HL-60/S4 treated with retinoic acid at 250 ng/mL for 4 days and 3 days (cell line): ENCODE measurements around the gene GHRHR.

ENCODE experiments used
- in situ Hi-C: fragments of 300-500 bp; cut with MboI; formaldehyde crosslinking; loops from 2 replicates; pipeline ENCODE4 v1.7.0; 2022; ENCODE audit warnings: low sequenced_read_pairs

GHRHR gene

DNA sequence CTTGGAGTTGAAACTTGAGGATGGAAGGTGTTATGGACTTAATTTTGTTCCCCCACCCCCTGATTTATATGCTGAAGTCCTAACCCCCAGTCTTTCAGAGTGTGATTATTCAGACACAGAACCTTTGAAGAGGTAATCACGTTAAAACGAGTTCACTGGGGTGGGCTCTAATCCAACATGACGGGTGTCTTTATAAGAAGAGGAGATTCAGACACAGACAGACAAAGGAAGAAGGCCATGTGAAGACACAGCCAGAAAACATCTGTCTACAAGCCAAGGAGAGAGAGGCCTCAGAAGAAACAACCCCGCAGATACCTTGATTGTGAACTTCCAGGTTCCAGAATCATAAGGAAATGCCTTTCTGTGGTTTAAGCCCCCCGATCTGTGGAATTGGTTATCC is 37.0 kb downstream of the GHRHR start:
- in situ Hi-C loops, result no loop called here

DNA sequence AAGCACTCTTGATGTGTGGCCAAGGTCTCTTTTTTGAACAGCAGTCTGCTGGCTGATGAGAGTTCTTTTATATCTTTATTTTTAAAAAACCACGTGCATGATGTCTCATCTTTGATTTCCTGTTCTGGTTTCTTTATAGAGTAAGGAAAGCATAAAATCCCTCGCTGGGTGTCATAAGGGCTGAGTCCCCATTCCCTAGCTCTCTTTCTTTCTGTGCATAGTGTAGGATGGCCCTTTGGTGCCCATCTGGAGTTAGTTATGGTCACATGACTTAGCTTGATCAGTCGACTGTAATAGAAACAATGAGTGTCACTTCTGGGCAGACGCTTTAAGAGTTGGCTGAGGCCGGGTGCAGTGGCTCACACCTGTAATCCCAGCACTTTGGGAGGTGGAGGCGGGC is 38.5 kb downstream of the GHRHR start:
- in situ Hi-C loops, result no loop called here

DNA sequence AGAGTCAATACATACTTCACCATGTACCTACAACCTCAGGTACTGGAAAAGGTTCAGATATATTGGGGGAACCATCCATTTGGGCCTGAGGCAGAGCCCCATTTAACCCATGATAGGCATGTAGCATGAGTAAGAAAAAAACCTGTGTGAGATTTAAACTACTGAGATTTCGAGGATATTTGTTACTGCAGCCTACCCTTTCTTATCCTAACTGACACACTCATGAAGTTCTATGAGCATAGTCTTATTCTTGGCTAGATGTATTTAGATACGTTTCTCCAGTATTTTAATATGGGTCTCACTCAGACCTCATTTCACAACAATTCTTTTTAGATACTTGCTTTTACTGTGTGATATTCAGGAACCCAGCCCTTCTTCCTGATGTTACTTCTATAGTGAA is 39.3 kb downstream of the GHRHR start:
- in situ Hi-C loops, result no loop called here

- in situ Hi-C loops, result no loop called here
Observed at GRCh38 chr7:31003721-31004120, 40.0 kb downstream of the GHRHR start.

DNA sequence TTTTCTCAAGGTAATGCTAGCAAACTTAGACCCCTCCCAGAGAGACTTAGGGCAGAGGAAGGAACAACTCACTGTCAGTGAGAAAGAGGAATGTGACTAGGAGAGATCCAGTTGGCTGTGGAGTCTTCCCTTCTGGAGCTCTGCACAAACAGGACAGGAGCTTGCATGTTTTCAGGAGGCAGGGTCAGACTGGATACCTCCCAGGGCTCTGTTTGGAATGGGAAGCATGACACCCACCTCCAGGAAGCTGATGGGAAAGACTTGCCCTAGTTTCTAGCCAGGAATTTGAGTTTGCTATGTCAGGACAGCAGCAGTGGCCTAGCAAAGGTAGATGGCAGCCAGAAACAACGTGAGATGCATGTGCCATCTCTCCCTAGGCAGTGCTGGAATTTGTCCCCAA is 40.6 kb downstream of the GHRHR start:
- in situ Hi-C loops, result no loop called here

- in situ Hi-C loops, result no loop called here
Observed at GRCh38 chr7:31006857-31007256, 43.1 kb downstream of the GHRHR start.

DNA sequence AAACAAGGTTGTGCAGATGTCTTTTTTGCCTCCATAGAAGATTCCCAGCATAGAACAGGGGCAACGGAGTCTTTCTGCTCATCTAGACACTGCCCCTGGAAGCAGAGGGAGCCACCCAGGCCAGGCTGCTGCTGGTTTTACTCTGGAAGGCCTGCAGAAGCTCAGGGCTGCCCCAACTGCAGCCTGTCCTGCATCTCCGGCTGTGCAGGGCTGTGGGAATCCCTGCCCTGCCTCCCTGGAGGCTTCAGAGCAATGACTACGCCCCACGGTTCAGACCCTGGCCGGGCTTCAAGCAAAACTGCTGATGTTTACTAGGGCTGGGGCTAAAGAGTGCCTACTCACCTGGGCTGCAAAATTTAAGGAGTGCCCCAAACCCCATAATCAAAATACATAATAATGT is 43.9 kb downstream of the GHRHR start:
- in situ Hi-C loops, result no loop called here

GRCh38 chr7:31014826-31015225 is 51.1 kb downstream of the GHRHR start:
- in situ Hi-C loops, result no loop called here

DNA sequence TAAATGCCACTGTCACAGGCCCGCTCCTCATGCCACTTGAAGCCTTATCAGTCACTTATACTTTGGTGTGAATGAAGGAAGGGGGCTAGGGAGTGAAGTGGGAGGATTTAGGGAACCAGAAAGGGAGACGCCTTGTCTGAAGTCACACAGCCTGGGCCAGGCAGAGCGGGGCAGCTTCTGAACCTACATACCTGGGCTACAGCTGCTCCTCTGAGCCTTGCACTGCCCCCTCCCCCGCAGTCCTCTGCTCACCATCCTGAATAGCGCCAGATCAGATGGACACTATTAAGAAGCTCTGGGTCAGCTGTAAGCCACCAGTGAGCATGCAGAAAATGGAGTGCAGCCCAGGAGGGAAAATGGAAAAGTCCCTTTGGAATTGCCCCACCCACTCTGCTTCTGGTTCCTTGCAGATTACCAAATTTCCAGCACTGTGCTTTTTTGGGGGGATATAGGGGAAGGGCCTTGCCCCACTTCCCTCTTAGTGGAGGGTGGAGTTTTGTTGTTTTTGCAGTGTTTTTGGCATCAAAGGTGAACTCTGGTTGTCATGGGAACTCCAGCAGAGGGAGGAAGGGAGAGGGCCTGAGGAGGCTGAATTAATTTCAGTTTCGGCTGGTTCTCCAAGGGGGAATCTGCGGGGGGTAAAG is 53.4 kb downstream of the GHRHR start:
- in situ Hi-C loops, result no loop called here

DNA sequence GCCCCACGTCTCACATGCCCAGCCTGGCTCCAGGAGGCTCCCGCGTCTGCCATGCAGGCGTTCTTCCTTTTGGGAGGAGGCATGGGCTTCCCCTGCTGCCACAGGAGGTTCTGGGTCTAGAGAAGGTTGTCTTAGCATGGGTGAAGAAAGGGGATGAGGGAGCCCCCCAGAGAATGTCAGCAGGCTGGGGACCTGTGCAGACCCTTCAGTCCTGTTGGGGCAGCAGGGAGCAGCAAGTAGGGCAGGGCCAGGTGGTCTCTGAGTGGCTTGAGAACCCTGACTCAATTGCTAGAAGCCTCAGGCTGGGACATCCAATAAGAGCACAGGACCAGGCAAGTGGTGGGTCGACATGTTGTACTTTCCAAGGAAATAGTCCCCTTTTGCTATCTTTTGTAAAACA is 54.0 kb downstream of the GHRHR start:
- in situ Hi-C loops, result no loop called here

DNA sequence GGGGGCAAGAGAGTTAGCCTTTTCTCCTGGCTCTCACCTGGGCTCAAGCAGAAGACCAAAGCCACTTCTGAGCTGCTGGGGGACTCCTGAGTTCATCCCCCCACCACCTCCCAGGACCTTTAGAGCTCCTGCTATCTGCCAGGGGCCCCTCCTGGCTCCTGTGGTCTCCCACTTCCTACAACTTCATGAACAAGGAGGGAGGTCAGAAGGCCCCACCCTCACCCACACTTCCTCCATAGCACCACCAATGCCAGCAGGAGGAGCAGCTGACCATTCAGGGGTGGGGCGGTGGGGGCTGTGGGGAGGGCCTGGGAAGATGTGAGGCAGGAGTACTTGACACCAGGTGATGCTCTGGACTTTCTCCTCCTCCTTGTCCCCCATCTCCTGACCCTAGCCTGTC is 55.8 kb downstream of the GHRHR start:
- in situ Hi-C loops, result no loop called here

DNA sequence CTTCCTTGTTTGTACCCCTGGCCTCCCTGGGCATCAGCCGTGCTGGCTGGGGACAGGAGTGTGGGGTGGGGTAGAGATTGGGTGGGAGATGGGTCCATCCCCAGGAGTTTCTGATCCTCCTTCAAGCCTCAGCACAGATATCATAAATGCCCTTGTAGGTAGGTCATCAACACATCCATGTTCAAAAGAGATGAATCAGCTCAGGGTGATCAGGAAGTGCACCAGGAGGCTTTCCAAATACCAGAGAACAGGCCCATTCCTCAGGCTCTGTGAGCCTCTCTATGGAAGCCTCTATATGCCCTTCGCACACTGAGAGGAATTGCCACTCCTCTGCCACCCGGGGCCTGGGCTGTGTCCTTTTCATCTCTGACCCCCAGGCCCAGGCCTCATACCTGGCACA is 56.4 kb downstream of the GHRHR start:
- in situ Hi-C loops, result no loop called here

GRCh38 chr7:31020652-31021051 is 56.9 kb downstream of the GHRHR start:
- in situ Hi-C loops, result no loop called here

- in situ Hi-C loops, result no loop called here
Observed at GRCh38 chr7:31022117-31022516, 58.4 kb downstream of the GHRHR start.

DNA sequence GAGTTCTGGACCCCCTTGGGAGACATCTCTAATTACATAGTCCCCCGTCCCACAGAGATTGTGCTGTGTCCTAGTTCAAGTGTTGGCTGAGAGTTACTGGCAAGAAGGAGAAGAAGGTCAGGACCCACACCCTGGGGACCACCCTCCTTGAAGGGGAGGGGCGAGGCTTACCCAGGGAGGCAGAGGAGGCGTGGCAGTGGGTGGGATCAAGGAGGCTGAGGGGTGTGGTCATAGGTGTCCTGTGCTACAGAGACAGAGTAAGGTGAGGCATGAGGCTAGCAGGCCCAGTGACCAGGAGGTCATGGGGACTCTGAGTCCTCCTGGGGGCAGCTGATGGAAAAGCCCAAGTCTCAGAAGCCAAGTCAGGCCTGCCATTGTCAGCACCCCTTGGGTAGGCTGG is 59.0 kb downstream of the GHRHR start:
- in situ Hi-C loops, result no loop called here

- in situ Hi-C loops, result no loop called here
Observed at GRCh38 chr7:31023877-31024276, 60.1 kb downstream of the GHRHR start.

GRCh38 chr7:31027161-31027965 is 63.6 kb downstream of the GHRHR start:
- in situ Hi-C loops, result no loop called here

DNA sequence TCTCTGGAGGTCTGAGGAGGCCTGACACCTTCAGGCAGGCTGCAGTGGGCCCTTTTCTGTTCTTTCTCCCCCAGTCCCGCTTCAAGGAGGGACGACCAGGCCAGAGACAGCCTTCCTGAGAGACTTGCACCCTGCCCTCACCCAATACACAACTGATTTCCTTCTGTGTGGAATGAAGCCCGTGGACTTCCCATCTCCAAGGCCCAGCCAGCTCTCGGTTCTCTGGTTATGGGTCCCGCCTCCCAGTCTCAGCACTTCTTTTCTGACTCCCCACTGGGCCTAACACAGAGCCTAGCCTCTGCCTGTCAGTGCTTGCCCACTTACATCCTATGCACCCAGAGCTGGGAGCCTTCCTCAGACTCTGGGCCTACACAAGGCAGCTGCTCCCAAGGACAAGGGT is 64.3 kb downstream of the GHRHR start:
- in situ Hi-C loops, result no loop called here

- in situ Hi-C loops, result no loop called here
Observed at GRCh38 chr7:31028417-31028992, 64.8 kb downstream of the GHRHR start.
